ENCODE results near the gene TRMT61A. TPM values are rescaled to one million over a fixed set of nuclear protein-coding genes. Genes with fewer than 3 reads are reported as not detected.

TRMT61A gene
- total and polyA plus RNA-seq, 8 donors: 3.3 to 16.1 (median 7.6) TPM

DNA sequence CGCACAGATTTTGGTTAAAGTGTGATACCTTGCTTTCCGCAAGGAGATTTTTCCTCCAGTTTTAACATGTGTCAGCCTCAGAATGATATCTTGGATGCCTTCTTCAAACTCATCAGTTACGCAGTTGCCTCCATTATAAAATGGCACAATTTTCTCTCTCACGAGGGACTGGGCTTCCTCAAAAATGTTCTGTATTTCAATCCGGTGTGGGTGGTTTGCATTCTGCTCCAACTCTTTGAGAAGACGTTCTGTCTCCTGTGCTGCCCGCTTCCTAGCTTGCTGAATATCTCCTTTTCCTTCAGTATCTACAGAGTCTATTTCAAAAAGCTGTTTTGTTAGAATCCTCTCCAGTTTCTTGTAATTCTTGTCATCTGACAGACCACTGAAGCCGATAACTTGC is 31.7 kb downstream of the TRMT61A start:
- no peaks in the 10 kb centered on the region for H3K36me3 ChIP-seq
- H3K27me3 ChIP-seq: no peaks in the 10 kb centered on the region
- no peaks in the 10 kb centered on the region for H3K9me3 ChIP-seq
- DNase-seq (no peak), FAIRE-seq (no peak), ATAC-seq (no peak)
- peak overlapping the region in 1 of 4 donors; percentile 73 for H3K4me3 ChIP-seq
- H3K4me1 ChIP-seq: peaks cover 11 to 36% (median 17%) of the 10 kb centered on the region in 3 donors
- intact Hi-C loops (cut with DNase I): loop anchor here in 1 of 3 donors (10.0 kb wide), 1 partner anchor 354 kb away; no protein-coding TSS in a partner anchor
- WGBS, 2 donors: 73% methylated on average over 8 of the region's 8 CpGs
- no peak for TF ChIP-seq CTCF (IDR thresholded peaks at IDR 0.05)
- no peak overlapping the region for H3K27ac ChIP-seq

GRCh38 chr14:103561381-103562178 is 32.6 kb downstream of the TRMT61A start:
- WGBS, 2 donors: 4 to 6% methylated on average over 36 of the region's 36 CpGs
- FAIRE-seq: no peak
- H3K4me1 ChIP-seq: peaks cover 11 to 36% (median 17%) of the 10 kb centered on the region in 3 donors
- no peaks in the 10 kb centered on the region for H3K9me3 ChIP-seq
- no peaks in the 10 kb centered on the region for H3K27me3 ChIP-seq
- intact Hi-C loops (cut with DNase I): loop anchor here in 1 of 3 donors (10.0 kb wide), 1 partner anchor 353 kb away; no protein-coding TSS in a partner anchor
- no peaks in the 10 kb centered on the region for H3K36me3 ChIP-seq
- no peak for TF ChIP-seq CTCF (IDR thresholded peaks at IDR 0.05)
- peak in 1 of 6 donors; percentile 19 for DNase-seq
- ATAC-seq: peak; percentile 1 to 18 (median 10)
- peak overlapping the region; percentile 73 to 100 (median 90) for H3K4me3 ChIP-seq
- H3K27ac ChIP-seq: peak overlapping the region; percentile 81 to 94 (median 92)

DNA sequence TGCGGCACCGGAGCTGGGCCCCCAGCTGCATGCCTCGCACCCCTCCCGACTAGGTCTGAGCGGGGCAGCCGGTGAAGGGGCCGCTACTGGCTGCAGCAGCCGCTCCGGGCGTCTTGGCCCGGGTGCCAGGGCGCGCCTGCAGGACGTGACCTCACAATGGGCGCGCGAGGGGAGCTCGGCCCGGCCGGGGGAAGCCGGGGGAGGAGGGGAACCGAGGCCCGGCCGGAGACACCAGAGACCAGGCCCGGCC is 33.1 kb downstream of the TRMT61A start:
- peak overlapping the region; percentile 73 to 100 (median 90) for H3K4me3 ChIP-seq
- ATAC-seq (no peak), FAIRE-seq (no peak), DNase-seq (no peak)
- no peak for TF ChIP-seq CTCF (IDR thresholded peaks at IDR 0.05)
- peak overlapping the region; percentile 81 to 94 (median 92) for H3K27ac ChIP-seq
- H3K36me3 ChIP-seq: no peaks in the 10 kb centered on the region
- intact Hi-C loops (cut with DNase I): loop anchor here in 1 of 3 donors (10.0 kb wide), 1 partner anchor 353 kb away; no protein-coding TSS in a partner anchor
- no peaks in the 10 kb centered on the region for H3K9me3 ChIP-seq
- WGBS, 2 donors: 1% methylated on average over 20 to 25 of the region's 25 CpGs
- H3K27me3 ChIP-seq: no peaks in the 10 kb centered on the region
- H3K4me1 ChIP-seq: peaks cover 11 to 36% (median 17%) of the 10 kb centered on the region in 3 donors

GRCh38 chr14:103562429-103563225 is 33.6 kb downstream of the TRMT61A start, which contains the start of the genes BAG5 and COA8:
Gene BAG5, minus strand, starts transcription at chr14:103562657. Its CDS starts 1,493 bp downstream, at chr14:103561164.
Gene COA8, plus strand, starts transcription at chr14:103562960. Its CDS starts 42 bp downstream, at chr14:103563002.
- ATAC-seq (peak; percentile 87 to 91 (median 88)), DNase-seq (peak; percentile 80 to 95 (median 85)), FAIRE-seq (no peak)
- Histone ChIP-seq H3K9me3 (no peaks in the 10 kb centered on the region), H3K4me1 (peaks cover 11 to 36% (median 12%) of the 10 kb centered on the region in 3 donors), H3K4me3 (peak within 1 kb of the TSS; percentile 73 to 100 (median 90)), H3K36me3 (no peaks in the 10 kb centered on the region), H3K27ac (peak within 1 kb of the TSS; percentile 81 to 94 (median 92)), H3K27me3 (no peaks in the 10 kb centered on the region)
- 0 to 1% methylated on average over 74 to 109 of the region's 109 CpGs for WGBS, 2 donors
- TF ChIP-seq CTCF (IDR thresholded peaks at IDR 0.05): no peak
- intact Hi-C loops (cut with DNase I): loop anchor here in 1 of 3 donors (10.0 kb wide), 1 partner anchor 352 kb away; no protein-coding TSS in a partner anchor

All from pancreas (tissue), 10 donors.